ENCODE data around the gene MTTP. TPM values are rescaled to one million over a fixed set of nuclear protein-coding genes. Genes with fewer than 3 reads are reported as not detected.

The MTTP gene
- total RNA-seq, 1 donor from 2014 or later = 0.20 TPM

GRCh38 chr4:99612281-99612680 is 37.7 kb downstream of the MTTP start:
- H3K4me1 ChIP-seq = no peaks in the 10 kb centered on the region
- H3K27ac ChIP-seq = no peak overlapping the region
- TF ChIP-seq CTCF (IDR thresholded peaks at IDR 0.05) = no peak
- no peaks in the 10 kb centered on the region for H3K27me3 ChIP-seq
- intact Hi-C loops (cut with DNase I) = no loop called here
- no peak overlapping the region for H3K4me3 ChIP-seq
- no peaks in the 10 kb centered on the region for H3K9me3 ChIP-seq
- DNase-seq (no peak), ATAC-seq (no peak)
- H3K36me3 ChIP-seq = no peaks in the 10 kb centered on the region

- intact Hi-C loops (cut with DNase I) = no loop called here
- Histone ChIP-seq H3K4me3 (no peak overlapping the region), H3K27me3 (no peaks in the 10 kb centered on the region), H3K36me3 (no peaks in the 10 kb centered on the region), H3K27ac (no peak overlapping the region), H3K9me3 (no peaks in the 10 kb centered on the region), H3K4me1 (no peaks in the 10 kb centered on the region)
- no peak for TF ChIP-seq CTCF (IDR thresholded peaks at IDR 0.05)
- no peak for ATAC-seq
- DNase-seq = no peak
Observed at GRCh38 chr4:99612704-99613103, 38.1 kb downstream of the MTTP start.

GRCh38 chr4:99614491-99614890 is 39.9 kb downstream of the MTTP start:
- intact Hi-C loops (cut with DNase I) = no loop called here
- DNase-seq (no peak), ATAC-seq (no peak)
- Histone ChIP-seq H3K27me3 (no peaks in the 10 kb centered on the region), H3K9me3 (no peaks in the 10 kb centered on the region), H3K4me1 (no peaks in the 10 kb centered on the region), H3K27ac (no peak overlapping the region), H3K4me3 (no peak overlapping the region), H3K36me3 (no peaks in the 10 kb centered on the region)
- no peak for TF ChIP-seq CTCF (IDR thresholded peaks at IDR 0.05)

- Histone ChIP-seq H3K4me3 (no peak overlapping the region), H3K27me3 (no peaks in the 10 kb centered on the region), H3K9me3 (no peaks in the 10 kb centered on the region), H3K36me3 (no peaks in the 10 kb centered on the region), H3K4me1 (no peaks in the 10 kb centered on the region), H3K27ac (no peak overlapping the region)
- intact Hi-C loops (cut with DNase I) = no loop called here
- ATAC-seq (no peak), DNase-seq (no peak)
- TF ChIP-seq CTCF (IDR thresholded peaks at IDR 0.05) = no peak
Observed at GRCh38 chr4:99615170-99615820, 40.7 kb downstream of the MTTP start.

GRCh38 chr4:99617374-99617773 is 42.8 kb downstream of the MTTP start:
- no peaks in the 10 kb centered on the region for H3K36me3 ChIP-seq
- H3K4me1 ChIP-seq = no peaks in the 10 kb centered on the region
- H3K27ac ChIP-seq = no peak overlapping the region
- intact Hi-C loops (cut with DNase I) = no loop called here
- no peak overlapping the region for H3K4me3 ChIP-seq
- no peaks in the 10 kb centered on the region for H3K9me3 ChIP-seq
- ATAC-seq (no peak), DNase-seq (no peak)
- H3K27me3 ChIP-seq = no peaks in the 10 kb centered on the region
- TF ChIP-seq CTCF (IDR thresholded peaks at IDR 0.05) = no peak

GRCh38 chr4:99622341-99622740 is 47.7 kb downstream of the MTTP start:
- Histone ChIP-seq H3K36me3 (no peaks in the 10 kb centered on the region), H3K27ac (no peak overlapping the region), H3K27me3 (no peaks in the 10 kb centered on the region), H3K9me3 (no peaks in the 10 kb centered on the region), H3K4me1 (no peaks in the 10 kb centered on the region), H3K4me3 (no peak overlapping the region)
- intact Hi-C loops (cut with DNase I) = no loop called here
- no peak for ATAC-seq
- no peak for TF ChIP-seq CTCF (IDR thresholded peaks at IDR 0.05)
- DNase-seq = no peak
